ENCODE measurements around the gene KIRREL1. TPM values are rescaled to one million over a fixed set of nuclear protein-coding genes. Genes with fewer than 3 reads are reported as not detected.

Gene KIRREL1
- total and polyA plus RNA-seq, 2 of the 13 experiments (the other 11 are each of a cell fraction or from before 2014, with no cell fraction given) = 0.02 to 0.03 TPM

DNA sequence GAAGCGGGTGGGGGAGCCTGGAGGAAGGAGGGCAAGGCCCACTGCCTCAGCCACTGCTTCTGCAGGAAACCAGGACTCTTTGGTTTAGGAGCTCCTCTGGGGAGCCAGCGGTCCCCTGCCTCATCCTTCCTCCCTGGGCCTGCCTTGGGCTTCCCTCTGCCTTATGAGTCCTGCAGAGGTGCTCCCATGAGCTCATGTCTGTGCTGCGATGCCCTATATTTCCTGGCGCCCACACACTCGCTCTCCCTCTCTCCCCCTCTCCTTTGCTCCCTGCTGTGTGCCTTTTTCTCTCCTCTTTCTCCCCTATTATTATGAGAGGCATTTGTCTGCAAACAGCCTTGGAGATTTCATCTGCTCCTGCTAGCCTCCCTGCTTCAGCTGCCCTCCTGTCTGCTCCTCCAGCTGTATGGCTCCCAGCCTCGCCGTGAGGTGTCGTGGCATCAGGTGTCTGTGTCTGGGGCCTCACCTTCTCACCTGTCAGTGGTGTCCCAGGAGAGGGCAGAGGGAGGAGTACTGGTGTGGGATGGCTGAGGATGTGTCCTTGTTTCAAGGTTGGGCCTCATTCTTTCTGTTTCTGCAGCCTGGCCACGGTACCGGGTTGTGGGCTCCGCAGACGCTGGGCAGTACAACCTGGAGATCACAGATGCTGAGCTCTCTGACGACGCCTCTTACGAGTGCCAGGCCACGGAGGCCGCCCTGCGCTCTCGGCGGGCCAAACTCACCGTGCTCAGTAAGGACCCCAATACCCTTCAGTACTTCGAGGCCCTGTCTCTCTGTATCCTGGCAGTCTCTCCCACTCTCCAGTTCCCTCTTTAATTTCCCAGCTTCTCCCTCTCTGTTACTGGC, 84.2 kb downstream of the KIRREL1 start:
- H3K4me3 ChIP-seq (replicated peaks in 1 of 3; ENCODE audit: insufficient read depth in 1 of 3, low read depth in 2 of 3, low read length in 3 of 3) = no peak overlapping the region
- ChIA-PET POLR2A (no interaction called here), CTCF (ENCODE audit: low intra/inter-chr PET ratio, low total read pairs) (no interaction called here)
- intact Hi-C loops (cut with micrococcal nuclease; ENCODE audit: unreplicated experiment) (no loop called here), in situ Hi-C loops (cut with HindIII; ENCODE audit: extremely low pct_ligation_motif_present, low pct_unique_long_range_greater_than_20kb) (no loop called here)
- no peaks in the 10 kb centered on the region for H3K9me3 ChIP-seq (ENCODE audit: low read length)
- no peak overlapping the region for H3K9ac ChIP-seq (ENCODE audit: insufficient read depth, low read depth, low read length)
- H3K79me2 ChIP-seq (ENCODE audit: insufficient read depth, low read length) = no peaks in the 10 kb centered on the region
- no peaks in the 10 kb centered on the region; a peak in 1 of 5 replicates for H3K27me3 ChIP-seq (ENCODE audit: control insufficient read depth in 1 of 2, insufficient read depth in 2 of 2, low read length in 2 of 2)
- H3K4me2 ChIP-seq (ENCODE audit: low read depth, low read length) = no peak overlapping the region
- H3K4me1 ChIP-seq (ENCODE audit: insufficient read depth, low read length) = no peaks in the 10 kb centered on the region
- no peaks in the 10 kb centered on the region for H3K36me3 ChIP-seq (replicated peaks in 1 of 2; ENCODE audit: control insufficient read depth in 1 of 2, insufficient read depth in 2 of 2, low read length in 2 of 2)
- no peaks in the 10 kb centered on the region; the same call in 1 of the 2 replicates for H4K20me1 ChIP-seq (ENCODE audit: insufficient read depth, low read length)
- no peak overlapping the region for H2AFZ ChIP-seq (ENCODE audit: low read length)
- no peak overlapping the region for H3K27ac ChIP-seq (ENCODE audit: extremely low read length, insufficient read depth, low read length)
- 51% methylated on average over 10 of the region's 22 CpGs for WGBS (ENCODE audit: low lambda C conversion rate)
- BruUV-seq (replicated peaks) = no TSS peak
- no peak for DNase-seq (ENCODE audit: low spot score)
- ATAC-seq = no peak
- FAIRE-seq = no peak
- TF ChIP-seq NR2C2 (CRISPR knock-in tag; IDR thresholded peaks at IDR 0.05; ENCODE audit: borderline replicate concordance) (no peak), ZNF143 (CRISPR knock-in tag; IDR thresholded peaks at IDR 0.05) (no peak), AKAP8 (CRISPR knock-in tag; IDR thresholded peaks at IDR 0.05) (no peak), ZFP91 (CRISPR knock-in tag; IDR thresholded peaks at IDR 0.05; ENCODE audit: borderline replicate concordance) (no peak), ELF3 (CRISPR knock-in tag; IDR thresholded peaks at IDR 0.05) (no peak), ZNF496 (CRISPR knock-in tag; IDR thresholded peaks at IDR 0.05; ENCODE audit: insufficient replicate concordance) (no peak), MNT (IDR thresholded peaks at IDR 0.05) (no peak), PREB (CRISPR knock-in tag; IDR thresholded peaks at IDR 0.05) (no peak), MEIS1 (CRISPR knock-in tag; IDR thresholded peaks at IDR 0.05; ENCODE audit: borderline replicate concordance) (no peak), NFE2L2 (IDR thresholded peaks at IDR 0.05; ENCODE audit: low read length) (no peak)
- TF ChIP-seq, protein P1, sequence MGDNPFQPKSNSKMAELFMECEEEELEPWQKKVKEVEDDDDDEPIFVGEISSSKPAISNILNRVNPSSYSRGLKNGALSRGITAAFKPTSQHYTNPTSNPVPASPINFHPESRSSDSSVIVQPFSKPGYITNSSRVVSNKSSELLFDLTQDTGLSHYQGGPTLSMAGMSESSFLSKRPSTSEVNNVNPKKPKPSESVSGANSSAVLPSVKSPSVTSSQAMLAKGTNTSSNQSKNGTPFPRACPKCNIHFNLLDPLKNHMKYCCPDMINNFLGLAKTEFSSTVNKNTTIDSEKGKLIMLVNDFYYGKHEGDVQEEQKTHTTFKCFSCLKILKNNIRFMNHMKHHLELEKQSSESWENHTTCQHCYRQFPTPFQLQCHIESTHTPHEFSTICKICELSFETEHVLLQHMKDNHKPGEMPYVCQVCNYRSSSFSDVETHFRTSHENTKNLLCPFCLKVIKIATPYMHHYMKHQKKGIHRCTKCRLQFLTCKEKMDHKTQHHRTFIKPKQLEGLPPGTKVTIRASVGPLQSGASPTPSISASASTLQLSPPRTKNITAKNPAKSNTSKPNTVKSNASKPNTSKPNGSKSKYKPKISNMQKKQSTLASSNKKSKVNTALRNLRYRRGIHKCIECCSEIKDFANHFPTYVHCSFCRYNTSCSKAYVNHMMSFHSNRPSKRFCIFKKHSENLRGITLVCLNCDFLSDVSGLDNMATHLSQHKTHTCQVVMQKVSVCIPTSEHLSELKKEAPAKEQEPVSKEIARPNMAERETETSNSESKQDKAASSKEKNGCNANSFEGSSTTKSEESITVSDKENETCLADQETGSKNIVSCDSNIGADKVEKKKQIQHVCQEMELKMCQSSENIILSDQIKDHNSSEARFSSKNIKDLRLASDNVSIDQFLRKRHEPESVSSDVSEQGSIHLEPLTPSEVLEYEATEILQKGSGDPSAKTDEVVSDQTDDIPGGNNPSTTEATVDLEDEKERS (CRISPR knock-in tag; IDR thresholded peaks at IDR 0.05) = no peak
- TF ChIP-seq, protein P2, sequence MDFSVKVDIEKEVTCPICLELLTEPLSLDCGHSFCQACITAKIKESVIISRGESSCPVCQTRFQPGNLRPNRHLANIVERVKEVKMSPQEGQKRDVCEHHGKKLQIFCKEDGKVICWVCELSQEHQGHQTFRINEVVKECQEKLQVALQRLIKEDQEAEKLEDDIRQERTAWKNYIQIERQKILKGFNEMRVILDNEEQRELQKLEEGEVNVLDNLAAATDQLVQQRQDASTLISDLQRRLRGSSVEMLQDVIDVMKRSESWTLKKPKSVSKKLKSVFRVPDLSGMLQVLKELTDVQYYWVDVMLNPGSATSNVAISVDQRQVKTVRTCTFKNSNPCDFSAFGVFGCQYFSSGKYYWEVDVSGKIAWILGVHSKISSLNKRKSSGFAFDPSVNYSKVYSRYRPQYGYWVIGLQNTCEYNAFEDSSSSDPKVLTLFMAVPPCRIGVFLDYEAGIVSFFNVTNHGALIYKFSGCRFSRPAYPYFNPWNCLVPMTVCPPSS (IDR thresholded peaks at IDR 0.05) = no peak

Data from HepG2 (cell line).